ENCODE measurements around the gene PSMD9. TPM values are rescaled to one million over a fixed set of nuclear protein-coding genes. Genes with fewer than 3 reads are reported as not detected.

Gene PSMD9, protein sequence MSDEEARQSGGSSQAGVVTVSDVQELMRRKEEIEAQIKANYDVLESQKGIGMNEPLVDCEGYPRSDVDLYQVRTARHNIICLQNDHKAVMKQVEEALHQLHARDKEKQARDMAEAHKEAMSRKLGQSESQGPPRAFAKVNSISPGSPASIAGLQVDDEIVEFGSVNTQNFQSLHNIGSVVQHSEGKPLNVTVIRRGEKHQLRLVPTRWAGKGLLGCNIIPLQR
- total RNA-seq (10 to 100 TPM; 42.1 to 57.3 (median 48.1) TPM), total RNA-seq (5.6 to 13.8 (median 8.4) reads per million in 29 experiments)
- total RNA-seq (2013): 60.0 TPM

DNA sequence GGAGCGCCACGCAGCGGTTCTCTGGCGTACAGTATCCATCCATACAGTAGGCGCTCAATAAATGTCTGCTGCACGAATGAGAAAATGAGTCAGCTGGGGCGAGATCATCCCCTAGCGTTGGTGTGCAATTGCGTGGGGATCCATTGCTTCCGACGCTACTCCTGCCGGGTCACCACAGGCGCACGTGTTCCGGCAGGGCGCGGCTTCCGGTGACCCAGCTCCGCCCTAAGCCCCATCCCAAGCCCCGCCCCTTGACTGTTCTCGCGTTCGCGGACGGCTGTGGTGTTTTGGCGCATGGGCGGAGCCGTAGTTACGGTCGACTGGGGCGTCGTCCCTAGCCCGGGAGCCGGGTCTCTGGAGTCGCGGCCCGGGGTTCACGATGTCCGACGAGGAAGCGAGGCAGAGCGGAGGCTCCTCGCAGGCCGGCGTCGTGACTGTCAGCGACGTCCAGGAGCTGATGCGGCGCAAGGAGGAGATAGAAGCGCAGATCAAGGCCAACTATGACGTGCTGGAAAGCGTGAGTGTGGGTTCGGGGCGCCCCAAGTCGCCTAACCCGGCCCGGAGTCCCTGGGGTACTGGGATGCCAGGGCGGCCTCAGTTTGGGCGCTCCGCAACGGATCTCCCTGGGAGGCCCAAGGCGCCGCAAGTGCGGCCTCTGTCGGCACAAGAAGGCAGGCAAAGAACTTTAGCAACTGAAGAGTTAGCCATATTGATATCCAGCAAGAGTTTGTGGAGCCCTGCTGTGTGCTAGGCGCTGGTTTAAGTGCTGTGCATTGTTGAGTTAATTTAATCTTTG is at the start of gene PSMD9:
Gene PSMD9, plus strand, starts transcription at position 313 of the 796 bp plus-strand sequence. Its CDS starts 67 bp downstream, at position 380.
- DNase-seq: peak; percentile 94 to 99 (median 97)
- H3K27ac ChIP-seq (ENCODE audit: low read length): peak within 1 kb of the TSS; percentile 85
- H3K36me3 ChIP-seq (ENCODE audit: control insufficient read depth in 2 of 2, extremely low read depth in 1 of 2, insufficient read depth in 1 of 2, low read length in 1 of 2): peaks cover 0 to 11% of the 10 kb centered on the region in 2 donors
- H3K27me3 ChIP-seq (replicated peaks in 1 of 2; ENCODE audit: control insufficient read depth in 2 of 2, extremely low read depth in 1 of 2, insufficient read depth in 2 of 2, low read length in 1 of 2): no peaks in the 10 kb centered on the region
- Mint-ChIP-seq H3K4me3 (peak within 1 kb of the TSS; percentile 95 to 99 (median 99)), H3K27ac (peak within 1 kb of the TSS; percentile 99), H3K27me3 (peaks cover 0 to 2% of the 10 kb centered on the region in 2 donors), H3K36me3 (no peaks in the 10 kb centered on the region), H3K9me3 (no peaks in the 10 kb centered on the region), H3K4me1 (peaks cover 37 to 45% (median 38%) of the 10 kb centered on the region in 3 donors)
- ATAC-seq (replicated peaks in 1 of 4): peak; percentile 93 to 97 (median 96)
- ChIA-PET POLR2A (interaction anchor here in 1 of 2 donors (0.5 to 0.6 kb wide), 3 partner anchors 77 to 309 kb away, joined by 3 to 7 read pairs (median 4); no protein-coding TSS in a partner anchor), CTCF (interaction anchor here (0.5 to 1.8 kb wide), 9 partner anchors 19 to 1659 kb away, joined by 3 to 10 read pairs (median 4); partner anchors contain the start of genes CFAP251 (in 1 of the 2) and RHOF (in 1 of the 2))
- peaks cover 9 to 32% of the 10 kb centered on the region in 2 experiments for H3K4me1 ChIP-seq (ENCODE audit: control insufficient read depth in 1 of 2, extremely low read depth in 1 of 2, insufficient read depth in 2 of 2, low read length in 2 of 2)
- under 1% methylated on average over 59 of the region's 67 CpGs for WGBS (ENCODE audit: insufficient coverage)
- no peaks in the 10 kb centered on the region for H3K9me3 ChIP-seq
- peak within 1 kb of the TSS; percentile 69 to 73 for H3K4me3 ChIP-seq (ENCODE audit: control insufficient read depth in 1 of 2, extremely low read depth in 1 of 2, low read length in 1 of 2)

DNA sequence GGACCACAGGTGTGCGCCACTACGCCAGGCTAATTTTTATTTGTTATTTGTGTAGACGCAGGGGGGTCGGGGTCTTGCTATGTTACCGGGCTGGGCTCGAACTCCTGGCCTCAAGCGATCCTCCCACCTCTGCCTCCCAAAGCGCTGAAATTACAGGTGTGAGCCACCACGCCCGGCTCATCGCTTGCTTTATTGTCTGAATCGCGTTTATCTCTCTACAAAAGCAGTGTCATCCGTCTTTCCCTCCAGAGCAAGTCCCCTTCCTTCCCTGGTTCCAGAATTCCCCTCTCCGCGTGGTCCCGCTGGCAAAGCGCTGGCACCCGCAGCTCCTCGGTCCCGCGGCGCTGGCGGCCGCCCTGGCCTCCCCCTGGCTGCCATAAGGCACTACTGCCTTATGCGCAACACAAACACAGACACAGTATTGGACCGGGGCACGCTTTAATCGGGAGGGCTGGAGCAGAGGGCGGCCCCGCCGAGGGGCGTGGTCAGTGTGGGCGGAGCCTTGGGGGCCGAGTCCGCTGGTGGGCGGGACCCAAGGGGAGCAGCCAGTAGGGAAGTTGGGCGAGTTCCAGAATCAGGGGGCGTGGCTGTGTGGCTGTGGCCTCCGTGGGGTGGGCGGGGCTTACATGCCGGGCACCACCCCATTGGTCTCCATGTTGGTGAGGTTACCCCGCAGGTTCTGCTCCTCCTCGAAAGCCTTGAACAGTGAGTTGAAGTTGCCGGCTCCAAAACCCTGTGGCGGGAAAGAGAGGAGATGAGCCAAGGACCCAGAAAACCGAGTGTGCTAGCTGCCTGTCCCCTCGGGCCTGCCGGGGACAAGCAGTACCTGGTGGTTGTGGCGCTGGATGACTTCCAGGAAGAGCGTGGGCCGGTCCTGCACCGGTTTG is 49.2 kb upstream of the PSMD9 start:
- CTCF ChIA-PET: interaction anchor here in 1 of 2 donors (0.6 to 1.1 kb wide), 2 partner anchors 12 to 1391 kb away, joined by 3 to 4 read pairs; no protein-coding TSS in a partner anchor

DNA sequence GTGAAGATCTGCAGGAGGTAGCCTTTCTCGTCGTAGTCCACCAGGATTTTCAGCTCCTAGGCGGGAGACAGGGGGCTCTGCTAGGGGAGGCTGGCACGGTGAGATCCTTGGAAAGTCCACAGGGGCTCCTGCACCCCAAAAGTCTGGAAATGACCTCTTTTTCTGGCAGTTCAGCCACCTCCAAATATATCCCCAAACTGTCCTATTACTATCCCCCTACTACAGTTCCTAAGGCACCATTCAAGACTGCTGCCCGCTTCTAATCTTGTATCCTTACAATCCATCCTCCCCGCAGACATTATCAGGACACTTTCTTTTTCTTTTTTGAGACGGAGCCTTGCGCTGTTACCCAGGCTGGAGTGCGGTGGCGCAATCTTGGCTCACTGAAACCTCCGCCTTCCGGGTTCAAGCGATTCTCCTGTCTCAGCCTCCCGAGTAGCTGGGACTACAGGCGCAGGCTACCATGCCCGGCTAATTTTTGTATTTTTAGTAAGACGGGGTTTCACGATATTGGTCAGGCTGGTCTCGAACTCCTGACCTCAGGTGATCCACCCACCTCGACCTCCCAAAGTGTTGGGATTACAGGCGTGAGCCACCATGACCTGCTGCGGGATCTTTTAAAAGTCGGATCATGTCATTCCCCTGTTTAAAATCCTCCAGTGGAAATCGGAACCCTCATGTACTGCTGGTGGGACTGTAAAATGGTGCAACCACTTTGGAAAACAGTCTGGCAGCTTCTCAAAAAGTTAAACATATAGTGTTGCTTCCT is 48.4 kb upstream of the PSMD9 start:
- H3K4me3 Mint-ChIP-seq: peak overlapping the region; percentile 95 to 98 (median 97)
- H3K27me3 Mint-ChIP-seq: no peaks in the 10 kb centered on the region
- peak overlapping the region; percentile 49 for H3K27ac ChIP-seq (ENCODE audit: low read length)
- no peaks in the 10 kb centered on the region for H3K9me3 Mint-ChIP-seq
- peaks cover 6 to 17% of the 10 kb centered on the region in 2 experiments for H3K4me1 ChIP-seq (ENCODE audit: control insufficient read depth in 1 of 2, extremely low read depth in 1 of 2, insufficient read depth in 2 of 2, low read length in 2 of 2)
- WGBS (ENCODE audit: insufficient coverage): 77% methylated on average over 23 of the region's 24 CpGs
- no peak for ATAC-seq (replicated peaks in 1 of 4)
- H3K4me1 Mint-ChIP-seq: peaks cover 12 to 18% (median 14%) of the 10 kb centered on the region in 3 donors
- DNase-seq: no peak
- no peaks in the 10 kb centered on the region for H3K9me3 ChIP-seq
- H3K27ac Mint-ChIP-seq: peak overlapping the region; percentile 91
- H3K27me3 ChIP-seq (replicated peaks in 1 of 2; ENCODE audit: control insufficient read depth in 2 of 2, extremely low read depth in 1 of 2, insufficient read depth in 2 of 2, low read length in 1 of 2): no peaks in the 10 kb centered on the region
- H3K36me3 ChIP-seq (ENCODE audit: control insufficient read depth in 2 of 2, extremely low read depth in 1 of 2, insufficient read depth in 1 of 2, low read length in 1 of 2): no peaks in the 10 kb centered on the region
- no peaks in the 10 kb centered on the region for H3K36me3 Mint-ChIP-seq
- POLR2A ChIA-PET: interaction anchor here in 1 of 2 donors (0.5 kb wide), 1 partner anchor 156 kb away, joined by 6 read pairs; no protein-coding TSS in a partner anchor
- CTCF ChIA-PET: interaction anchor here in 1 of 2 donors (0.6 kb wide), 1 partner anchor 18 kb away, joined by 3 read pairs; no protein-coding TSS in a partner anchor
- H3K4me3 ChIP-seq (ENCODE audit: control insufficient read depth in 1 of 2, extremely low read depth in 1 of 2, low read length in 1 of 2): peak overlapping the region; percentile 65 to 97

More for the DNA sequence above, 49.2 kb upstream of the PSMD9 start:
- Histone ChIP-seq H3K4me3 (ENCODE audit: control insufficient read depth in 1 of 2, extremely low read depth in 1 of 2, low read length in 1 of 2) (peak overlapping the region; percentile 65 to 97), H3K9me3 (no peaks in the 10 kb centered on the region), H3K27me3 (replicated peaks in 1 of 2; ENCODE audit: control insufficient read depth in 2 of 2, extremely low read depth in 1 of 2, insufficient read depth in 2 of 2, low read length in 1 of 2) (no peaks in the 10 kb centered on the region), H3K27ac (ENCODE audit: low read length) (peak overlapping the region; percentile 49), H3K4me1 (ENCODE audit: control insufficient read depth in 1 of 2, extremely low read depth in 1 of 2, insufficient read depth in 2 of 2, low read length in 2 of 2) (peaks cover 6 to 17% of the 10 kb centered on the region in 2 experiments), H3K36me3 (ENCODE audit: control insufficient read depth in 2 of 2, extremely low read depth in 1 of 2, insufficient read depth in 1 of 2, low read length in 1 of 2) (no peaks in the 10 kb centered on the region)
- no peaks in the 10 kb centered on the region for H3K27me3 Mint-ChIP-seq
- H3K9me3 Mint-ChIP-seq: no peaks in the 10 kb centered on the region
- WGBS (ENCODE audit: insufficient coverage): 6% methylated on average over 47 of the region's 53 CpGs
- no peaks in the 10 kb centered on the region for H3K36me3 Mint-ChIP-seq
- H3K4me1 Mint-ChIP-seq: peaks cover 12 to 18% (median 14%) of the 10 kb centered on the region in 3 donors
- H3K27ac Mint-ChIP-seq: peak overlapping the region; percentile 91
- ATAC-seq (replicated peaks in 1 of 4) (peak; percentile 94 to 99 (median 98)), DNase-seq (peak; percentile 97 to 100 (median 99))
- POLR2A ChIA-PET: interaction anchor here in 1 of 2 donors (0.6 kb wide), 1 partner anchor 1850 kb away, joined by 6 read pairs; no protein-coding TSS in a partner anchor
- H3K4me3 Mint-ChIP-seq: peak overlapping the region; percentile 95 to 98 (median 97)

DNA sequence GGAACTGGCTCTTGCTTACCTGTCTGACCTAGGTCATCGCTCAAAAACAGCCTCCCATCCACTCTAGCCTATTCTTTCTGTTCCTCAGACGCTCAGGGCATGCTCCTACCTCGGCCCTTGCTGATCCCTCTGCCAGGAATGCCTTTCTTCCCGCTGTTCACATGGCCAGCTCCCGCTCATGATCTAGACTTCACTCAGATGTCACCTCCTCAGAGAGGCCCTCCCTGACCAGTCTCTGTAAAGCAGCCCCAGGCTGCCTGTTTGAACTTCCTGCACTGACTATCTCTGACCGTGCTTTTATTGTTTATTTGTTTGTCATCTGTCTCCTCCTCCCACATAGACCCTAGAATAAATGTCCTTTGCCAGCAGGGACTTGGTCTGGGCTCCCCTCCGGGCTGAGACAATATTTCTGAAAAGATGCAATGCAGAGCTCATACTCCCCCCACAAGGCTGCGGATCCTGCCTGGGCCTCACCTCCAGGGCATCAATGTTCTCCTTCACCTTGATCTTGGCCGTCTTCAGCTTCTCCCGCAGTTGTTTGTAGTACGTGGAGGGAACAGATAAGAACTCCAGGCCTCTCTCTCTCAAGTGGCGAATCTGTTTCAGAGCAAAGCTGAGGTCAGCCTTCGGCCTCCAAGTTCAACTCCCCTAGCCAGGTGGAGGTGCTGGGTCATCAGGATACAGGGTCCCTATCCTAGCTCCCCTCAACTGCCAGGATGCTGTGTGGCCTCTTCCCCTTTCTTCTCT is 45.2 kb upstream of the PSMD9 start:
- POLR2A ChIA-PET: interaction anchor here (0.6 to 0.7 kb wide), 3 partner anchors 13 to 824 kb away, joined by 3 to 7 read pairs (median 6); no protein-coding TSS in a partner anchor

DNA sequence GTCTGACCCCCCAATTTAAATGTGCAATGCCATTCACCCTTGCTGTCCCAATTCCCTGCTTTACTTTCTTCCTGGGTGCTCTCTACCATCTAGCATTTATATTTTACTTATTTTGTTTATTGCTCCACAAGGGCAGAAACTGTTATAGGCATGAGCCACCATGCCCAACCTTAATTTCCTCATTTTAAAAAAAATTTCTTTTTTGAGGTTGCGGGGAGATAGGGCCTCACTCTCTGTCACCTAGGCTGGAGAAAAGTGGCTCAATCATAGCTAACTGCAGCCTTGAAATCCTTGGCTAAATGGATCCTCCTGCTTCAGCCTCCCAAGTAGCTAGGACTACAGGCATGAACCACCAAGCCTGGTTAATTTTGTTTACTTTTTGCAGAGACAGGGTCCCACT is 42.9 kb upstream of the PSMD9 start:
- Histone ChIP-seq H3K27ac (ENCODE audit: low read length) (no peak overlapping the region), H3K27me3 (replicated peaks in 1 of 2; ENCODE audit: control insufficient read depth in 2 of 2, extremely low read depth in 1 of 2, insufficient read depth in 2 of 2, low read length in 1 of 2) (no peaks in the 10 kb centered on the region), H3K9me3 (no peaks in the 10 kb centered on the region), H3K4me3 (ENCODE audit: control insufficient read depth in 1 of 2, extremely low read depth in 1 of 2, low read length in 1 of 2) (no peak overlapping the region), H3K4me1 (ENCODE audit: control insufficient read depth in 1 of 2, extremely low read depth in 1 of 2, insufficient read depth in 2 of 2, low read length in 2 of 2) (no peaks in the 10 kb centered on the region), H3K36me3 (ENCODE audit: control insufficient read depth in 2 of 2, extremely low read depth in 1 of 2, insufficient read depth in 1 of 2, low read length in 1 of 2) (no peaks in the 10 kb centered on the region)
- Mint-ChIP-seq H3K27ac (no peak overlapping the region), H3K9me3 (no peaks in the 10 kb centered on the region), H3K27me3 (no peaks in the 10 kb centered on the region), H3K36me3 (no peaks in the 10 kb centered on the region), H3K4me1 (peaks cover 0 to 3% (median 0%) of the 10 kb centered on the region in 3 donors), H3K4me3 (no peak overlapping the region)
- ATAC-seq (replicated peaks in 1 of 4) (no peak), DNase-seq (no peak)
- CTCF ChIA-PET: interaction anchor here in 1 of 2 donors (0.6 kb wide), 1 partner anchor 26 kb away, joined by 3 read pairs; no protein-coding TSS in a partner anchor
- POLR2A ChIA-PET: no interaction called here
- 100% methylated on average over 1 of the region's 1 CpG for WGBS (ENCODE audit: insufficient coverage)

More for the DNA sequence above, 45.2 kb upstream of the PSMD9 start:
- Mint-ChIP-seq H3K27me3 (no peaks in the 10 kb centered on the region), H3K27ac (no peak overlapping the region), H3K36me3 (no peaks in the 10 kb centered on the region), H3K9me3 (no peaks in the 10 kb centered on the region), H3K4me1 (peaks cover 12 to 18% (median 14%) of the 10 kb centered on the region in 3 donors), H3K4me3 (no peak overlapping the region)
- no peak overlapping the region for H3K4me3 ChIP-seq (ENCODE audit: control insufficient read depth in 1 of 2, extremely low read depth in 1 of 2, low read length in 1 of 2)
- DNase-seq: no peak
- WGBS (ENCODE audit: insufficient coverage): 97% methylated on average over 11 of the region's 13 CpGs
- no peaks in the 10 kb centered on the region for H3K9me3 ChIP-seq
- CTCF ChIA-PET: interaction anchor here in 1 of 2 donors (0.7 kb wide), 2 partner anchors 364 to 1261 kb away, joined by 3 to 6 read pairs; no protein-coding TSS in a partner anchor
- no peaks in the 10 kb centered on the region for H3K27me3 ChIP-seq (replicated peaks in 1 of 2; ENCODE audit: control insufficient read depth in 2 of 2, extremely low read depth in 1 of 2, insufficient read depth in 2 of 2, low read length in 1 of 2)
- H3K4me1 ChIP-seq (ENCODE audit: control insufficient read depth in 1 of 2, extremely low read depth in 1 of 2, insufficient read depth in 2 of 2, low read length in 2 of 2): peaks cover 6 to 17% of the 10 kb centered on the region in 2 experiments
- H3K27ac ChIP-seq (ENCODE audit: low read length): no peak overlapping the region
- no peak for ATAC-seq (replicated peaks in 1 of 4)
- no peaks in the 10 kb centered on the region for H3K36me3 ChIP-seq (ENCODE audit: control insufficient read depth in 2 of 2, extremely low read depth in 1 of 2, insufficient read depth in 1 of 2, low read length in 1 of 2)
